Colonic mucosa (tissue), 4 donors: ENCODE data around the gene ATG3. TPM values are rescaled to one million over a fixed set of nuclear protein-coding genes. Genes with fewer than 3 reads are reported as not detected.

Experiments
- DNase-seq: peaks from one replicate; pipeline ENCODE4 v3.0.0-alpha.2; 2020
- H3K27ac ChIP-seq: fragments of 200-600 bp; one replicate; pipeline ENCODE4 v1.8.0; 2021
- H3K27me3 ChIP-seq: fragments of 200-600 bp; one replicate; pipeline ENCODE4 v1.8.0; 2021
- H3K36me3 ChIP-seq: fragments of 200-600 bp; one replicate; pipeline ENCODE4 v1.8.0; 2021
- H3K4me1 ChIP-seq: fragments of 200-600 bp; one replicate; pipeline ENCODE4 v1.8.0; 2021; ENCODE audit warnings: mild to moderate bottlenecking
- H3K4me3 ChIP-seq: fragments of 200-600 bp; one replicate; pipeline ENCODE4 v1.8.0; 2021
- H3K9ac ChIP-seq, 2 donors: one replicate each; pipeline ENCODE4 v1.7.0; 2013; ENCODE audit warnings: control low read depth in 2 of 2, low read depth in 2 of 2, low read length in 2 of 2
- H3K9me3 ChIP-seq: fragments of 200-600 bp; one replicate; pipeline ENCODE4 v1.8.0; 2021
- CTCF ChIP-seq: fragments of 200-600 bp; IDR thresholded peaks from one replicate; pipeline ENCODE4 v1.8.0; 2022; ENCODE audit warnings: antibody characterized with exemption, mild to moderate bottlenecking
- intact Hi-C: fragments of 100-400 bp; cut with DNase I; formaldehyde crosslinking; loops from one replicate; pipeline ENCODE4 v1.14.1; 2022
- total RNA-seq, 2 donors: library from RNA; stranded (reverse); fragmentation: NEBNext Ultra II Directional in 1 of 2; extraction: Animal tissue kit (Norgen Biotek cat#: 25700) in 1 of 2; gene quantifications; one replicate each; pipeline ENCODE4 v1.2.1, GENCODE V29; 2021
- donor health status: healthy.
- donor health status: DM: no; HTN: no; CAD: no.
- donor health status: DM: no; HTN: no; CAD: no.

The ATG3 gene
- total RNA-seq, 2 donors from 2014 or later = 59.1 to 79.9 TPM

DNA sequence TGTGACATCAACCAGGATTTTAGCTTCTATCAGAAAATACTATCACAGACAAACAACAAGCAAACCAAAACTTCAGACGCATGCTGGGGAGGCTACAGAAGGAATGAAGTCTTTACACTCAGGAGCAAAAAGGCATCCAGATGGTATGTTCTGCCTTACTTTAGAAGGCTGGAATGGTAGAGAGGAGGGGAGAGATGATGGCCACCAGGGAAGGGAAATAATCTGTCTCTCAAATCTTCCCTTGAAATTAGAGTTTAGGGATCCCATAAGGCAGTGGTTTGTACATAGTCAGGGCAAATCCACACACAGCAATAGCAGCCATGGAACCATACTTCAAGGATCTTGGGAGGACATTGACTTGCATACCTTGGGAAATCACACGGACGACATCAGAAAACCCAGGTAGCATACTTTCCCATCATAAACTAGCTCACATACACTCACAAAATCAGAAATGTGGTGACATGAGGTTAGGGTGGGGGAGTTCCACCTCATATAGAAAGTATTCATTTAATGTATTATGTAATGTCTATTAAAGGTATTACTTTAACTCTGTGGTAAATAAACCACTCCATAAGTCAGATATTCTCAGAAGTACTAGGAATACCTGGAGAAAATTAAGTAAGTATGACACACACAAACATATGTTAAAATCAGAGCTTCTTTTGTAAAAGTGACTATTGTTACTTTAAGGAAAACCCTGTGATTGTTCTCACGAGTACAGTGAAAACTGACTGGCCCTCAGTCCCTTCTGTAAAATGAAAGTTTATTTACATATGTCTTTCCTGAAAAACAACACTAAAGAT, 71.9 kb downstream of the ATG3 start:
- Histone ChIP-seq H3K9me3 (no peaks in the 10 kb centered on the region), H3K4me1 (no peaks in the 10 kb centered on the region), H3K27ac (no peak overlapping the region), H3K36me3 (no peaks in the 10 kb centered on the region), H3K4me3 (no peak overlapping the region), H3K9ac (no peak overlapping the region), H3K27me3 (no peaks in the 10 kb centered on the region)
- intact Hi-C loops = no loop called here
- no peak for DNase-seq
- TF ChIP-seq CTCF = no peak

GRCh38 chr3:112486811-112487505, 74.8 kb downstream of the ATG3 start:
- no peaks in the 10 kb centered on the region for H3K4me1 ChIP-seq
- H3K36me3 ChIP-seq = no peaks in the 10 kb centered on the region
- TF ChIP-seq CTCF = no peak
- no peak overlapping the region for H3K27ac ChIP-seq
- no peaks in the 10 kb centered on the region for H3K9me3 ChIP-seq
- DNase-seq = no peak
- H3K27me3 ChIP-seq = no peaks in the 10 kb centered on the region
- intact Hi-C loops = no loop called here
- no peak overlapping the region for H3K4me3 ChIP-seq
- H3K9ac ChIP-seq = no peak overlapping the region

- Histone ChIP-seq H3K9me3 (no peaks in the 10 kb centered on the region), H3K36me3 (no peaks in the 10 kb centered on the region), H3K27ac (no peak overlapping the region), H3K9ac (no peak overlapping the region), H3K4me1 (no peaks in the 10 kb centered on the region), H3K27me3 (no peaks in the 10 kb centered on the region), H3K4me3 (no peak overlapping the region)
- intact Hi-C loops = no loop called here
- TF ChIP-seq CTCF = no peak
- DNase-seq = no peak
These were observed 77.4 kb downstream of the ATG3 start for GRCh38 chr3:112484352-112484751.

DNA sequence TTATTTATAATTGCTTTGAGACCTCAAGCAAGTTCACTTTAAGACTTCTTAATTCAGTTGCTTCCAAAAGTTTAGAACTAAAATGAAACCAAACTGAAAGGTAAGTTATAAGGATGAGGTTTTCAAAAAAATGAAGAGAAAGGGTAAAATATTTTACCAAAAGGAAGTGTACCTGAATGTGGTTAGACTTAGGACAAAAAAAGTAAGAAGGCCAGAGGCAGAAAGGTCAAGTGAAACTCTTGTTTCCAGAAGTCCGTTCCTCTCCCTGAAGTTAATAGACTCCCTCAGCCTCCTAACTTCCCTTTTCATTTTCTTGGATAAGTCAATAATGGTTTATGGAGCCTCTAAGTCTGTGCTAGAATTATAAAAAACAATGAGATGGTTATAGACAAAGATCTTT, 79.1 kb downstream of the ATG3 start:
- H3K9ac ChIP-seq = no peak overlapping the region
- intact Hi-C loops = no loop called here
- no peak for TF ChIP-seq CTCF

More for the DNA sequence above, 79.1 kb downstream of the ATG3 start:
- Histone ChIP-seq H3K27ac (no peak overlapping the region), H3K4me1 (no peaks in the 10 kb centered on the region), H3K4me3 (no peak overlapping the region), H3K9me3 (no peaks in the 10 kb centered on the region), H3K27me3 (no peaks in the 10 kb centered on the region), H3K36me3 (no peaks in the 10 kb centered on the region)
- no peak for DNase-seq

Other genes starting within 250 kb of the ATG3 start
- 1 to 10 TPM; 7.1 to 7.6 TPM for gene CD200, start 228.8 kb downstream of the ATG3 start, total RNA-seq
- gene BTLA, start 62.5 kb downstream of the ATG3 start, total RNA-seq = 1 to 10 TPM in 1 of 2 donors, under 1 TPM in 1; 0.32 to 1.1 TPM
- 10 to 100 TPM; 24.3 to 33.6 TPM for gene SLC35A5, start 83 bp upstream of the ATG3 start, total RNA-seq
- gene CCDC80, start 79.2 kb upstream of the ATG3 start, total RNA-seq = 10 to 100 TPM in 1 of 2 donors, 1 to 10 TPM in 1; 7.1 to 36.6 TPM